ENCODE results near the gene TMEM255A.

- no peak for TF ChIP-seq CTCF (IDR thresholded peaks at IDR 0.05; ENCODE audit: insufficient read depth, low read depth, low read length)
- TF ChIP-seq EZH2 (IDR thresholded peaks at IDR 0.05; ENCODE audit: insufficient read depth, low read length) = no peak
Observed at GRCh38 chrX:120293015-120293414, 18.2 kb downstream of the TMEM255A start.
